Mesendoderm (in vitro differentiated cells): ENCODE results near the gene ADAM12.

Experiments used
- DNase-seq: peaks from one replicate; pipeline ENCODE4 v3.0.0; 2013
- H2AK5ac ChIP-seq: 2 replicates; pipeline ENCODE4 v1.6.1; 2013; ENCODE audit warnings: low read length, inconsistent platforms
- H2BK120ac ChIP-seq: 2 replicates; pipeline ENCODE4 v1.6.1; 2013; ENCODE audit warnings: low read depth, mild to moderate bottlenecking, low read length, moderate library complexity, mixed read lengths
- H2BK15ac ChIP-seq: replicated peaks from 2 replicates; pipeline ENCODE4 v1.6.1; 2013; ENCODE audit warnings: low read depth, mild to moderate bottlenecking, moderate library complexity
- H2BK5ac ChIP-seq: 2 replicates; pipeline ENCODE4 v1.6.1; 2013; ENCODE audit warnings: low read length, inconsistent platforms
- H3K18ac ChIP-seq: 2 replicates; pipeline ENCODE4 v1.6.1; 2013; ENCODE audit warnings: mild to moderate bottlenecking, low read length, mixed read lengths
- H3K23ac ChIP-seq: one replicate; pipeline ENCODE4 v1.6.1; 2013; ENCODE audit warnings: low read length
- H3K27ac ChIP-seq: 2 replicates; pipeline ENCODE4 v1.5.1; 2013; ENCODE audit warnings: low read depth, mild to moderate bottlenecking, inconsistent platforms, low read length, moderate library complexity
- H3K27me3 ChIP-seq: 2 replicates; pipeline ENCODE4 v1.6.1; 2013; ENCODE audit warnings: low read length, control low read depth, mild to moderate bottlenecking, inconsistent platforms; ENCODE audit not compliant: insufficient read depth, poor library complexity
- H3K36me3 ChIP-seq: 2 replicates; pipeline ENCODE4 v1.6.1; 2013; ENCODE audit warnings: low read length, inconsistent platforms; ENCODE audit not compliant: control insufficient read depth, insufficient read depth
- H3K4ac ChIP-seq: one replicate; pipeline ENCODE4 v1.6.1; 2013; ENCODE audit warnings: low read depth, mild to moderate bottlenecking, low read length, moderate library complexity
- H3K4me1 ChIP-seq: 2 replicates; pipeline ENCODE4 v1.6.1; 2013; ENCODE audit warnings: low read depth, low read length, inconsistent platforms; ENCODE audit not compliant: control insufficient read depth
- H3K4me2 ChIP-seq: 2 replicates; pipeline ENCODE4 v1.6.1; 2013; ENCODE audit warnings: low read length
- H3K4me3 ChIP-seq: 2 replicates; pipeline ENCODE4 v1.5.1; 2013; ENCODE audit warnings: mild to moderate bottlenecking, low read length
- H3K56ac ChIP-seq: one replicate; pipeline ENCODE4 v1.6.1; 2013; ENCODE audit warnings: low read length
- H3K79me1 ChIP-seq: 2 replicates; pipeline ENCODE4 v1.6.1; 2013; ENCODE audit warnings: low read length, inconsistent platforms
- H3K79me2 ChIP-seq: 2 replicates; pipeline ENCODE4 v1.6.1; 2013; ENCODE audit warnings: mild to moderate bottlenecking, low read length; ENCODE audit not compliant: control insufficient read depth, insufficient read depth
- H3K9ac ChIP-seq: 2 replicates; pipeline ENCODE4 v1.6.1; 2013; ENCODE audit warnings: low read length, inconsistent platforms
- H4K5ac ChIP-seq: one replicate; pipeline ENCODE4 v1.6.1; 2013; ENCODE audit warnings: low read length
- H4K8ac ChIP-seq: one replicate; pipeline ENCODE4 v1.6.1; 2013; ENCODE audit warnings: low read depth, mild to moderate bottlenecking, control low read depth, low read length, moderate library complexity
- WGBS: extraction: QIAGEN DNeasy Blood & Tissue Kit; methylation state at CpG from one replicate; pipeline ENCODE4 v1.1.7; 2013; ENCODE audit warnings: low lambda C conversion rate, missing lambda C conversion rate; ENCODE audit not compliant: insufficient coverage; ENCODE audit errors: extremely low coverage; 5-methylcytosine and 5-hydroxymethylcytosine counted together

The ADAM12 gene

DNA sequence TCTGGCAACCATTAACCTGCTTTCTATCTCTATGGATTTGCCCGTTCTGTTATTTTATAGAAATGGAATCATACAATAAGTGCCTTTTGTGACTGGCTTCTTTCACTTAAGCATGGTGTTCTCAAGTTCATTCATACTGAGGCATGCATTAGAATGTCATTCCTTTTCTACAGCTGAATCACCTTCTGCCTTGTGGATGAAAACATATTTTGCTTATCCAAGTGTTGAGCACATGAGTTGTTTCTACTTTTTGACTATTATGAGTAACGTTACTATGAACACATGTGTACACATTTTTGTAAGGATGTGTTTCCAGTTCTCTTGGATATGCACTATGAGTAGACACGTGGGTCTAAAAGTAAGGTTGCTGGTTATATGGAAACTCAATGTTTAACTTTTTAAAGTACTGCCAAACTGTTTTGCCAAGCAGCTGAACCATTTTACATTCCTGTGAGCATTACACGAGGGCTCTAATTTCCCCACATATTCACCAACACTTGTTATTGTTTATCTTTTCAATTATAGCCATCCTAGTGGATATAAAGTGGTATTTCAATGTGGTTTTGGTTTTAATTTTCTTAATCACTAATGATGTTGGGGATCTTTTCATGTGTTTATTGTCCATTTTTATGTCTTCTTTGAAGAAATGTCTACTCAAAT, 250.6 kb downstream of the ADAM12 start:
- WGBS = no CpG with 5 or more reads among the region's 4 CpGs
- Histone ChIP-seq H3K18ac (no peak overlapping the region), H4K5ac (no peak overlapping the region), H3K79me2 (no peaks in the 10 kb centered on the region), H3K4ac (no peak overlapping the region), H3K4me3 (no peak overlapping the region), H3K23ac (no peak overlapping the region), H3K27me3 (no peaks in the 10 kb centered on the region), H4K8ac (no peak overlapping the region), H2AK5ac (no peak overlapping the region), H2BK5ac (no peak overlapping the region), H3K4me2 (no peak overlapping the region), H2BK15ac (no peak overlapping the region), H3K36me3 (no peaks in the 10 kb centered on the region), H3K9ac (no peak overlapping the region), H3K79me1 (no peaks in the 10 kb centered on the region), H3K4me1 (peaks cover 5% of the 10 kb centered on the region), H3K27ac (no peak overlapping the region), H2BK120ac (no peak overlapping the region), H3K56ac (no peak overlapping the region)
- DNase-seq = no peak

DNA sequence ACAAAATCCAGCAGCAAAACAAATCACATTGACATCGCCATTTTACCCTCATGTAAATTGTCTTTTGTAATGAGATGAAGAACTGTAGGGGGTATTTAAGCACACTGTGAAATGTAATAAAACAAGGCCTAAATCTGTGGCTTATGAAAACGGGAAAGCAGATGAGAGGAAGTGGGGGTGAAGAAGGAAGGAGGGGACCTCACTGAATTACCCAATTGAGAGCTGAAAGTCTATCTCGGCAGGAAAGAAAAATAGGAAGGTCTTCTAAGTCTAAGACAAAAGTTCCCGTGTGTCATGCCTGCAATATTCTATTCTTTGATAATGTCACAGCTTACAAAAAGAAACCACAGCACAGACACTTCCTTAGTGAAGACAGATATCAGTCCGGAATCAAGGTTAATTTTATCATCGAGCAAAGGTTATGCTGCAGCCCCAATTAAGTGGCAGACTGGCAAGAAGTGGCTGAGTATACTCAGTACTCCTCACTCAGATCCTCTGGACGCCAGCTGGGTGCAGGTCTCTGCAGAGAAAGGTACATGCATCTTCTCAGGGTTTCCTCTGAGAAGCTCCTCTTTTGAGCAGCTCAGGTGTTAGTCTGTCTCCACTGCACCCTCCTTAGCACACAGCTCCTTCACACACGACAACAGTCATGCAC, 252.2 kb downstream of the ADAM12 start:
- WGBS = no CpG with 5 or more reads among the region's 8 CpGs
- Histone ChIP-seq H3K23ac (no peak overlapping the region), H3K27ac (no peak overlapping the region)

DNA sequence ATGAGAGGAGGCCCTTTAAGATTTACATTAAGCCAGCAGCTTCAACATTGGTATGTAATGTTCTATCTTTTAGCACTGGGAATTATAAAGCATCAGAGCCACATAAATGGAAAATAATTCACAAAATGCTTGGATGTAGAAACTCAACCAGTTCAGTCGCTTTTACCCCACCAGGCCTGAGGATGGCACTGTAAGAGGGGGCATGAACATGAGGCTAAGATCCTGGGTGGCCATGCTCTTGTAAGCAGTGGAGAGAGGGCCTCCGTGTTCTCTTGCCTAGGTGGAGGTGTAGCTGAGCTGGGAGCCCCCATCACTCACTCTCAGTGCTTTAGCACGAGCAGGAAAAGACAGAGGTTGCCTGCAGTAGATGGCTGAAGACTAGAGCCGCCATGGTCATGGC, 253.1 kb downstream of the ADAM12 start:
- H4K8ac ChIP-seq = no peak overlapping the region
- H3K18ac ChIP-seq = no peak overlapping the region
- no peaks in the 10 kb centered on the region for H3K79me2 ChIP-seq
- no peak overlapping the region for H3K27ac ChIP-seq
- no peak overlapping the region for H4K5ac ChIP-seq
- H2BK120ac ChIP-seq = no peak overlapping the region
- H3K4me1 ChIP-seq = peaks cover 5% of the 10 kb centered on the region
- no peak overlapping the region for H2BK5ac ChIP-seq
- H3K56ac ChIP-seq = no peak overlapping the region
- H3K79me1 ChIP-seq = no peaks in the 10 kb centered on the region
- DNase-seq = peak; percentile 59
- no peak overlapping the region for H3K4me2 ChIP-seq
- H3K4ac ChIP-seq = no peak overlapping the region
- H2AK5ac ChIP-seq = no peak overlapping the region
- no peak overlapping the region for H3K4me3 ChIP-seq
- no peak overlapping the region for H2BK15ac ChIP-seq
- H3K23ac ChIP-seq = no peak overlapping the region
- no peaks in the 10 kb centered on the region for H3K36me3 ChIP-seq
- no peak overlapping the region for H3K9ac ChIP-seq
- no peaks in the 10 kb centered on the region for H3K27me3 ChIP-seq
- WGBS = no CpG with 5 or more reads among the region's 4 CpGs

More for the DNA sequence above, 252.2 kb downstream of the ADAM12 start:
- H2BK5ac ChIP-seq = no peak overlapping the region
- no peak overlapping the region for H3K4me3 ChIP-seq
- no peak overlapping the region for H4K5ac ChIP-seq
- no peak overlapping the region for H2AK5ac ChIP-seq
- no peaks in the 10 kb centered on the region for H3K27me3 ChIP-seq
- H3K79me1 ChIP-seq = no peaks in the 10 kb centered on the region
- H2BK120ac ChIP-seq = no peak overlapping the region
- no peaks in the 10 kb centered on the region for H3K36me3 ChIP-seq
- H3K18ac ChIP-seq = no peak overlapping the region
- no peak overlapping the region for H3K4me2 ChIP-seq
- DNase-seq = no peak
- H3K56ac ChIP-seq = no peak overlapping the region
- H3K4me1 ChIP-seq = peaks cover 5% of the 10 kb centered on the region
- H4K8ac ChIP-seq = no peak overlapping the region
- no peak overlapping the region for H2BK15ac ChIP-seq
- H3K4ac ChIP-seq = no peak overlapping the region
- no peak overlapping the region for H3K9ac ChIP-seq
- H3K79me2 ChIP-seq = no peaks in the 10 kb centered on the region

DNA sequence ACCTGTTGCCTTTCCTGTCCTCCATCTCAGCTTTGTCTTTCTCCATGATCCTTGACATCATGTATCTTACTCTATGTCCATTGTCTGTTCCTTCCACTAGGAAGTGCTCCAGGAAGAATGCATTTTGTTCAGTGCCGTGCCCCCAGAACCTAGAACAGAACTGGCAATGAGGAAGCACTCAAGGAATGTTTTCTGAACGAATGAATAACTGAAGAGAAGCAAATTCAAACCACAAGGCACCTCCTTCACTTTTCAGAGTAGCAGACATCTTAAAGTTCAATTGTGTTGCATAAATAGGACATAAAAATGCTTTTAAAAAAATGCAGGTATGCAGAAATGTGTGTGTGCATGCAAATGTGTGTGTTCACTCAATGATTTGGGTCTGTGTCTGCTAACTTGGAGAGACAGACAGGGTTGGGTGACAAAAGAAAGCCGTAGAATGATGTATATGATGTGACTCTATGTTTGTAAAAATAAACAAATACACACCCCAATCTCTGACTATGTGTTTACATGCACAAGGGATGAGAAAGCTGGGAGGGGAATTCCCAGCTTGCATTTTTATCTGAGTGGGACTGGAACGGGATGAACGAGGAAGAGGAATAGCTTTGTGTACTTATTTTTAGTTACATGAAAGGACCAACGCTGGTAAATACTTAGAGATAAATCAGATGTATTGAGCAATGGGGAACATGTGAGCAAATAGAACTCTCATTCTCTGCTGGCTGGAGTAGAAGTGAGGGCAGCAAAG, 254.2 kb downstream of the ADAM12 start:
- Histone ChIP-seq H3K79me1 (no peaks in the 10 kb centered on the region), H3K27ac (no peak overlapping the region), H3K9ac (no peak overlapping the region), H3K18ac (no peak overlapping the region), H3K36me3 (no peaks in the 10 kb centered on the region), H4K8ac (no peak overlapping the region), H2BK120ac (no peak overlapping the region), H2AK5ac (peak overlapping the region; percentile 66), H3K4me3 (no peak overlapping the region), H3K56ac (no peak overlapping the region), H3K27me3 (no peaks in the 10 kb centered on the region), H4K5ac (no peak overlapping the region), H2BK5ac (no peak overlapping the region), H3K79me2 (no peaks in the 10 kb centered on the region), H3K4me1 (peaks cover 5% of the 10 kb centered on the region), H3K4me2 (no peak overlapping the region), H2BK15ac (no peak overlapping the region), H3K4ac (no peak overlapping the region), H3K23ac (no peak overlapping the region)
- no CpG with 5 or more reads among the region's 6 CpGs for WGBS
- no peak for DNase-seq

DNA sequence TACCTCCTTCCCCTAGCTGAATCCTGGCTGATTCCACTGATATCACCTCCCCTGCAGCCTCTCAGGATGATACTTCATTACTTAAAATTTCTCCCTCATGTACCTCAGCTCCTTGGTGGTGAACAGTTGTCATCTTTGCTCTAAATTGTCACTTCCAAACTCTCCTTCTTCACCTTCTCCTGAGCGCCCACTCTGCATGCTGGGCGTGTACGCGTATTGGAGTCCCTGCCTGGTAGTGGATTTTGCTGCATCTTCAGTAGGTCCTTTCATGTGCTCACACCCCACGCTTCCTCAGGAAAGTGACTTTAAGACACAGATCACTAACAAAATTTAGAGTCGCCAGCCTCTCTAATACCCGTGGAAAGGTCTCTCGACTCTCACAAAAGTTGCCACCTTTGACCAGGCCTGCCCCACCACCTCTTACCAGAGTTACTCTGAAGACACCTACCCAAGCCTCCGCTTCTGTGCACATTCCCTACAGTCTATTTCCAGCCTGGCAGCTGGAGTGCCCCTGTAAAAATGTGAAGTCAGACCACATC, 255.1 kb downstream of the ADAM12 start:
- no peak for DNase-seq
- no peak overlapping the region for H3K27ac ChIP-seq

More for the DNA sequence above, 255.1 kb downstream of the ADAM12 start:
- no peak overlapping the region for H4K8ac ChIP-seq
- H3K4me2 ChIP-seq = no peak overlapping the region
- no peak overlapping the region for H3K56ac ChIP-seq
- no peak overlapping the region for H3K9ac ChIP-seq
- no peak overlapping the region for H3K18ac ChIP-seq
- no peaks in the 10 kb centered on the region for H3K79me1 ChIP-seq
- H3K23ac ChIP-seq = no peak overlapping the region
- H3K79me2 ChIP-seq = no peaks in the 10 kb centered on the region
- H3K4me3 ChIP-seq = no peak overlapping the region
- H4K5ac ChIP-seq = no peak overlapping the region
- no peaks in the 10 kb centered on the region for H3K27me3 ChIP-seq
- H2BK120ac ChIP-seq = no peak overlapping the region
- H2AK5ac ChIP-seq = no peak overlapping the region
- peaks cover 5% of the 10 kb centered on the region for H3K4me1 ChIP-seq
- no peaks in the 10 kb centered on the region for H3K36me3 ChIP-seq
- H2BK5ac ChIP-seq = no peak overlapping the region
- no peak overlapping the region for H2BK15ac ChIP-seq
- no peak overlapping the region for H3K4ac ChIP-seq
- WGBS = no CpG with 5 or more reads among the region's 9 CpGs
